Measurements from ENCODE around the gene PKN2.

PKN2 gene

GRCh38 chr1:88683541-88684481, at the start of gene PKN2:
PKN2 (plus strand) TSS chr1:88684273; CDS start chr1:88684581, 308 bp downstream.
- peak; percentile 97 for DNase-seq

DNA sequence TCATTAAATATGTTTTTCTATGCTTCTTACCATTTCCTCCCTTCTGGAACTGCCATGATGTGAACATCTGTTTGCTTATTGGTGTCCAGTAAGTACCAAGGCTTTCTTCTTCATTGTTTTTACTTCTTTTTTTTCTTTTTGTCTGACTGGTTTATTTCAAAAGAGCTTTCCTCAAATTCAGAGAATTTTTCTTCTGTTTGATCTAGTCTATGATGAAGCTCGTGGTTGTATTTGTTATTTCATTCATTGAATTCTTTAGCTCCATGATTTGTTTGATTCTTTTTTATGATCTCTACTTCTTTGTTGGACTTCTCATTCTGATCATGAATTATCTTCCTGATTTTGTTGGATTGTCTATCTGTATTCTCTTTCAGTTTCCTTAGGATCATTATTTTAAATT, 49.5 kb upstream of the PKN2 start:
- no peak for DNase-seq

DNA sequence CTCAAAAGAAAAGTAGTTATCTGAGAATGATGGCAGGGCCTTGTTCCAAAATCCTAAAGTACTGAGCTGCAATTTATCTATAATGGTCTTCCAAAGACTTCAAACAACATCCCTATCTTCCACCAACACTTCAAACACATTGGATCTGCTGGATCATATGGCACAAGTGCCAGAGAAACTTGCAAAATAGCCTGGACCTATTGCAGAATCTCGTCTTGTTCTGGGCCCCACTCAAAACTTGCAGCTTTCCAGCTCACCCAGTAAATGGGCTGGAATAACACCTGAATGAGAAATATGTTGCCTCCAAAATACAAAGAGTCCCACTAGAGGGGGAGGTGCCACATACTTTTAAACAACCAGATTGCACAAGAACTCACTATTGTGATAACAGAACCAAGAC, 44.0 kb upstream of the PKN2 start:
- DNase-seq: no peak

- no peak for DNase-seq
These were observed 38.2 kb upstream of the PKN2 start for GRCh38 chr1:88645886-88646285.

DNA sequence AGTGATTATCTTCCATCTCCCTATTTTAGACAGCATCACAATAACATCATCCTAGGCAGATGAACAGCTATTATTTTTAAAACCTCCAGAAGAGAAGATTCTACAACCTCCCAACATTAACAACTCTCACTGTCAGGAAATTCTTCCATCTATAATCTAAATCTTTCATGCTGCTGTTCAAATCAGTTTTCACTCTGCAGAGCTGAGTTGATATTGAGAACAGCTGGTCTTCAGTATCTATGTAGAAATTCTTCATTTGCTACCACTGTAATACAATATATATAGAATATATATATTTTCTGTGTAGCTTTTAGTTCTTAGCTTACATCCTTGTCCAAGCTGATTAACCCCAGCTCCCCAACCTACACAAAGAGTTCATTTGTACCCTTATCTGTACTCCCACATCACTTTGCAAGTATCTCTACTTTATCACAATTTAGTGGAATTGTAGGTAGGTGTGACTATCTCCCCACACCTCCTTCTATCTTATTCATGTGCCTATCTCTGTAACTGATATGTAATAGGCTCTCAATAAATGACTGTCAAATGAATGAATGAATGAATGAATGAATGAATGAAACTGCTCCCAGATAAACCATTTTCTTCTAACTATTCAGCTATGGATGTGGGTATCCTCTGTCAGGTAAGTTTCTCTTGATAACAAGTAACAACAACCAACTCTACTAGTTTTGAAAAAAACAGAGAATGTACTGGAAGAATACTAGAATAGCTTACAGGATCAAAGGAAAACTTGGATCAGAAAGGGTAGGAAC, 37.4 kb upstream of the PKN2 start:
- DNase-seq: no peak

DNA sequence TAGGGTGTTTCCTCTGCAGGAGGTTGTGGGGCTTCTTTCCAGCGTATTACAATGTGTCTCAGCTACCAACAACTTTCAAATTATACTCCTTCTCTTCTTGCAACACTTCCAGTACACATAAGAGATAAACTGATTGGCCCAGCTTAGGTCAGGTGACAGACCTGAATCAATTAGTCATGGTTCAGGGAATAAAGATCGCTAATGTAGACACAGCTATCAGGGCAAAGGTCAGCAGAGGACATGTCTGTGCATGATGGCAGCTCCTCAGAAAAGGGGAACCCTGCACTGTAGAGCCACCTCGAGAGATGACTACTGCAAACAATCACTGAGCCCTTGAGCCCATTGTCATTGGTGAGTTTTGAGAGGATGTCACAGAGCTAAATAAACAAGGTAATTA, 36.8 kb upstream of the PKN2 start:
- no peak for DNase-seq

DNA sequence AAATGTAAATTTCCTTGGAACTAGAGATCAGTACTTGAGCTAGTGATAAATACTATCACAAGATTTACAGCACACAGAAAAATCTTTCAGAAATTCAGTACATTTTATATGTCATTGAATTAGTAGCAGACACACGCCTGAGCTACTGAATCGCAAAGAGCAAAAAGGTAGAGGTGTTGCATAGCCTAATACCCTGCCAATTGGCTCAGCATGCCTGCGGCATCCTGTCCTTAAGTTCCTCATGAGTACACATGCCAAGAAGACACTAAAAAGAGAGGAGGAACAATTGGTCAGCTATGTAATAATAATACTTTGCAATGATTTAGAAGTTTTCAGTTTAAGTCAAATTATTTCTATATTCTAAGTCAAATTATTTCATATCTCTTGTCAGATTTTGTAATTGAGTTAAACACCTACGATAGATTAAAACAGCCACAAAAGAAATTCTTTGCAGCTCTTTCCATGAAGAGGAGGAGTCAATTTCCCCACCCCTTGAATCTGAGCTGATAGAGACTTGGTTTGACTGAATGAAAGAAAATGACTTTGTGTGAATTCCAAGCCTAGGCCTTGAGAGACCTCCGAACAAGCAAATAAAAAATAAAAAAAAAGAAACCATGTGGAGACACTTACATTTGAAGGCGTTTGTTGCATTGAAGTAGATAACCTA, 36.2 kb upstream of the PKN2 start:
- no peak for DNase-seq

GRCh38 chr1:88648706-88649105, 35.4 kb upstream of the PKN2 start:
- DNase-seq: no peak

GRCh38 chr1:88649932-88650331, 34.1 kb upstream of the PKN2 start:
- DNase-seq: no peak

- DNase-seq: no peak
These were observed 33.2 kb upstream of the PKN2 start for GRCh38 chr1:88650676-88651418.

- no peak for DNase-seq
These were observed 28.9 kb upstream of the PKN2 start for GRCh38 chr1:88655140-88655539.

- DNase-seq: no peak
These were observed 28.3 kb upstream of the PKN2 start for GRCh38 chr1:88655685-88656299.

GRCh38 chr1:88658419-88658818, 25.7 kb upstream of the PKN2 start:
- no peak for DNase-seq

DNA sequence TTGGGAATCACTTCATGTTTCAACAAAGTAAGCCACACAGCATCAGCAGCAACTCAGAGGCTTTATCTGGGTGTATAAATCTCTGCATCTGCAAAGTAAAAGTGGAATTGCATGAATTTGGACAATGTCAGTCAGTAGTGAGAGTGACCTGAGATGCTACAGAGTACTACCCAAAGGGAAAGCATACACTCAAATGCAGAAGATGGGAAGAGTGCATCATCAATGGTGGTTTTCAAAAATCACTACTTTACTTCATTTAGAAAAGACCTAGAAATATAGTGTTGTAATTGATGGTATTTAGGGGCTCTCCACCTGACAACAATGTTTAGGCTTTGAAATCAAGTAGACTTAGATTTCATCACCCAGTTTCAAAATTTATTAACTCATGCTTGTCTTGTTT, 24.5 kb upstream of the PKN2 start:
- no peak for DNase-seq

GRCh38 chr1:88661188-88661587, 22.9 kb upstream of the PKN2 start:
- no peak for DNase-seq

DNA sequence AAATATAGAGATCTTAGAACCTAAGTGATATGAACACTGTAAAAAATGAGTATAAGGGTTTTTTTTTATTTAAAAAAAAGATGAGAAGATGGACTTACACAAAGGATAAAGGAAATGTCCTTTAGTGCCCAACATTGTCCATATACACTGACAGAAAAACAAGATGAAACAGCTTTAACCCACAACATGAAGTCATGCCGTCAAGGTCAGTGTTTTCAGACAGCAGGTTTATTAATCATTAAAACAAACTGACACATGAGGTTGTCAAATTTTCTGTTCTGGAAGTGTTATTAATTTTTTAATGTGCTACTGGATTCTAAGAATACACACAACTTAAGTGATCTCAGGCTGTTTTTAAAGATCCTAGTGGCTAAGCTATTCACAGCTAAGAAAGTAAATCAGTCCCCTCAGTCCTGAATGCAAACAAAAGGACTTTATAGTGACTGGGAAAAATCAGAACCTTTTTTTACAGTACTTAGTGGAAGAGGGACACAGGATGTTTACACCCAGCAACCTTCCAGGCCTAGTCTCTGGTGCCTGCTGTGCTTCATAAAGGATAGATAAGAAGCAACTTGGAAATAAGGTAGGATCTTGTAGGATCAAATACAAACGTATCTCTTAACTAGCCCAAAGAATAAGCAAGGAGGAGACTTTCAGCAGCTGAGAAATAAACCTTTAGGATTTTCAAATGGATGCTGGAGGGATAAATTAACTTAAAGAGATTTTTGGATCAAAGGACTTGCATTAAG, 21.9 kb upstream of the PKN2 start:
- DNase-seq: no peak

- DNase-seq: no peak
These were observed 21.4 kb upstream of the PKN2 start for GRCh38 chr1:88662723-88663122.

DNA sequence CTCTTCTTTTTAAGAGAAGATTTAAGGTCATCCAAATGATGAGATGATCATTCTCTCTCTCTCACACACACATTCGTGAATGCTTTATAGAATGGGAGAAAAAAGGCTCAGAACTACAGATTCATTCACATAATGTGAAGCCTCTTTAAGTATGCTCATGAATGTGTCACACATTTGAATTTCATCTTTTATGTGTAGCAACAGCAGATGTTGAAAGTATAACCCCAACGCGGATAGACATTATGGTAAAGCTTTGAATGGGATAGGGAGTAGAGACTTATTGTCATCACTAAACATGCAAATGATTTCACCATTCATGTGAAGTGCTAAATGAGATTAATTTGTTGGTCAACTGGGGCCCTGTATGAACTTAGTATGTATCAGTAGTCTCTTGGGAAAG, 15.7 kb upstream of the PKN2 start:
- DNase-seq: no peak

DNA sequence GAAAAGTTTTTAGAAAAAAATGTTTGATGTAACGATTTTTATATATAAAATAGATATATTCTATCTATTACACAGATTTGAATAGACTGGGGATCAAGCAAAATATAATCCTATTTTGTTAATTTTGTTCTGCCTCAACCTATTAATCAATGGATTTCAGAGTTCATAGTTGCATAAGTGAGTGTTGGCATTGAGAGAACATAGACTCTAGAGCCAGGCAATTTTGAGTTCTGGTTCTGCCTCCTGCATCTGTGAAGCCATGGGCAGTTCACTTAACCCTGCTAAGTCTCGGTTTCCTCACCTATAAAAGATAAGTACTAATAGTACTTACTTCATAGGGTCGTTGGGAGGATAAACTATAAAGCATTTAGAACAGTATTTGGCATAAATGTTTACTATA, 13.6 kb upstream of the PKN2 start:
- no peak for DNase-seq

GRCh38 chr1:88673446-88673845, 10.6 kb upstream of the PKN2 start:
- no peak for DNase-seq

- DNase-seq: no peak
These were observed 5.7 kb upstream of the PKN2 start for GRCh38 chr1:88678405-88678804.

- no peak for DNase-seq
These were observed 3.6 kb upstream of the PKN2 start for GRCh38 chr1:88680471-88680870.
